IMR-90 (cell line): ENCODE results near the gene ZNF451. TPM values are rescaled to one million over a fixed set of nuclear protein-coding genes. Genes with fewer than 3 reads are reported as not detected.

ENCODE experiments used
- ATAC-seq: fragments of 200-7000 bp; cut with Tn5 transposase; 2 replicates; pipeline ENCODE4 v1.9.1; 2020; ENCODE audit warnings: low read depth, mild to moderate bottlenecking, moderate library complexity
- BruUV-seq: library from RNA; stranded (reverse); fragments of 400-500 nt; replicated peaks from 2 replicates; lab custom pipeline; 2021; lab: Mats Ljungman, UMichigan
- CTCF ChIA-PET: fragments of 300-600 bp; formaldehyde crosslinking; extraction: SDS; loops from one replicate; lab custom pipeline; 2021; ENCODE audit warnings: antibody characterized with exemption; lab: Yijun Ruan, JAX
- POLR2A ChIA-PET: fragments of 300-600 bp; sonication (Branson Sonifier 250); formaldehyde crosslinking; loops from one replicate; lab custom pipeline; 2022; ENCODE audit warnings: antibody characterized with exemption; ENCODE audit not compliant: unreplicated experiment; lab: Charles Lee
- DNase-seq: peaks from one replicate; pipeline ENCODE4 v3.0.0; 2013
- H2AFZ ChIP-seq: replicated peaks from 2 replicates; pipeline ENCODE3; 2013; ENCODE audit warnings: low read length, mild to moderate bottlenecking; ENCODE audit not compliant: poor library complexity
- H2AK5ac ChIP-seq: 2 replicates; pipeline ENCODE4 v1.6.1; 2013; ENCODE audit warnings: low read depth, low read length, inconsistent platforms
- H2AK9ac ChIP-seq: replicated peaks from 2 replicates; pipeline ENCODE3; 2013; ENCODE audit warnings: mild to moderate bottlenecking, low read depth, low read length, moderate library complexity; ENCODE audit not compliant: poor library complexity
- H2BK120ac ChIP-seq: 2 replicates; pipeline ENCODE4 v1.6.1; 2013; ENCODE audit warnings: low read depth, low read length, inconsistent platforms
- H2BK15ac ChIP-seq: 3 replicates; pipeline ENCODE4 v1.6.1; 2013; ENCODE audit warnings: low read depth, low read length, inconsistent platforms
- H2BK20ac ChIP-seq: 2 replicates; pipeline ENCODE4 v1.6.1; 2013; ENCODE audit warnings: low read depth, mild to moderate bottlenecking, inconsistent platforms, low read length, moderate library complexity
- H2BK5ac ChIP-seq: 2 replicates; pipeline ENCODE4 v1.6.1; 2013; ENCODE audit warnings: mild to moderate bottlenecking, low read depth, low read length, inconsistent platforms; ENCODE audit not compliant: poor library complexity, severe bottlenecking
- H3K14ac ChIP-seq: replicated peaks from 2 replicates; pipeline ENCODE4 v1.6.1; 2013; ENCODE audit warnings: low read depth, low read length, inconsistent platforms
- H3K18ac ChIP-seq: 2 replicates; pipeline ENCODE4 v1.6.1; 2013; ENCODE audit warnings: low read depth, low read length, control low read depth
- H3K23ac ChIP-seq: 2 replicates; pipeline ENCODE4 v1.6.1; 2013; ENCODE audit warnings: low read depth, low read length, inconsistent platforms
- H3K27ac ChIP-seq: 2 replicates; pipeline ENCODE4 v1.5.1; 2013; ENCODE audit warnings: mild to moderate bottlenecking, control low read depth, low read length; ENCODE audit not compliant: insufficient read depth
- H3K27me3 ChIP-seq: 2 replicates; pipeline ENCODE4 v1.6.1; 2013; ENCODE audit warnings: low read length; ENCODE audit not compliant: control insufficient read depth, insufficient read depth
- H3K36me3 ChIP-seq: 2 replicates; pipeline ENCODE4 v1.6.1; 2013; ENCODE audit warnings: low read length, mixed read lengths; ENCODE audit not compliant: control insufficient read depth, insufficient read depth
- H3K4ac ChIP-seq: 2 replicates; pipeline ENCODE4 v1.6.1; 2013; ENCODE audit warnings: low read depth, low read length, inconsistent platforms
- H3K4me1 ChIP-seq: 2 replicates; pipeline ENCODE4 v1.6.1; 2013; ENCODE audit warnings: low read length, mixed read lengths; ENCODE audit not compliant: control insufficient read depth, insufficient read depth
- H3K4me2 ChIP-seq: 2 replicates; pipeline ENCODE4 v1.6.1; 2013; ENCODE audit warnings: low read depth, mild to moderate bottlenecking, control low read depth, low read length, moderate library complexity
- H3K4me3 ChIP-seq: 2 replicates; pipeline ENCODE4 v1.5.1; 2013; ENCODE audit warnings: low read depth, mild to moderate bottlenecking, control low read depth, low read length, moderate library complexity; ENCODE audit not compliant: insufficient read depth
- H3K56ac ChIP-seq: 2 replicates; pipeline ENCODE4 v1.6.1; 2013; ENCODE audit warnings: low read length, inconsistent platforms; ENCODE audit not compliant: insufficient read depth; ENCODE audit errors: extremely low read depth
- H3K79me1 ChIP-seq, 2 experiments: 2 replicates each; pipeline ENCODE4 v1.6.1; 2013; ENCODE audit warnings: low read length in 2 of 2, inconsistent platforms in 1 of 2, low read depth in 1 of 2
- H3K9ac ChIP-seq: 2 replicates; pipeline ENCODE4 v1.6.1; 2013; ENCODE audit warnings: low read depth, low read length, control low read depth
- H3K9me1 ChIP-seq: 2 replicates; pipeline ENCODE4 v1.6.1; 2013; ENCODE audit warnings: low read length, inconsistent platforms; ENCODE audit not compliant: insufficient read depth
- H3K9me3 ChIP-seq: 2 replicates; pipeline ENCODE4 v1.6.1; 2013; ENCODE audit warnings: low read length; ENCODE audit not compliant: control insufficient read depth, insufficient read depth
- H4K20me1 ChIP-seq: 2 replicates; pipeline ENCODE4 v1.6.1; 2013; ENCODE audit warnings: low read length, inconsistent platforms; ENCODE audit not compliant: insufficient read depth
- H4K5ac ChIP-seq: 2 replicates; pipeline ENCODE4 v1.6.1; 2013; ENCODE audit warnings: mild to moderate bottlenecking, low read depth, low read length, control low read depth
- H4K8ac ChIP-seq, 2 experiments: 2 replicates each; pipeline ENCODE4 v1.6.1; 2013; ENCODE audit warnings: low read depth in 2 of 2, low read length in 2 of 2, control low read depth in 1 of 2, inconsistent platforms in 1 of 2
- H4K91ac ChIP-seq: 2 replicates; pipeline ENCODE4 v1.6.1; 2013; ENCODE audit warnings: low read depth, low read length, inconsistent platforms; ENCODE audit not compliant: insufficient read depth
- BHLHE40 ChIP-seq: fragments of 150-350 bp; IDR thresholded peaks from 2 replicates; pipeline ENCODE4 v1.6.1; 2016; ENCODE audit warnings: mild to moderate bottlenecking, low read depth, low read length
- CEBPB ChIP-seq: IDR thresholded peaks from 2 replicates; pipeline ENCODE4 v1.6.1; 2012; ENCODE audit warnings: low read depth, low read length, improper control_type of control experiment
- FOS ChIP-seq: fragments of 150-350 bp; IDR thresholded peaks from 2 replicates; pipeline ENCODE4 v1.6.1; 2016; ENCODE audit warnings: low read depth, low read length
- MAZ ChIP-seq: IDR thresholded peaks from 2 replicates; pipeline ENCODE4 v1.6.1; 2012; ENCODE audit warnings: low read depth, mild to moderate bottlenecking, low read length, improper control_type of control experiment, moderate library complexity, borderline replicate concordance
- NFE2L2 ChIP-seq: fragments of 150-350 bp; IDR thresholded peaks from 2 replicates; pipeline ENCODE4 v1.6.1; 2016; ENCODE audit warnings: low read depth, mild to moderate bottlenecking, low read length
- RAD21 ChIP-seq: IDR thresholded peaks from 2 replicates; pipeline ENCODE4 v1.6.1; 2012; ENCODE audit warnings: low read length, improper control_type of control experiment
- RCOR1 ChIP-seq: IDR thresholded peaks from 2 replicates; pipeline ENCODE4 v1.6.1; 2012; ENCODE audit warnings: mild to moderate bottlenecking, low read length, improper control_type of control experiment; ENCODE audit not compliant: insufficient replicate concordance
- RFX5 ChIP-seq: IDR thresholded peaks from 2 replicates; pipeline ENCODE4 v1.8.0; 2012; ENCODE audit warnings: low read depth, mild to moderate bottlenecking, low read length, moderate library complexity
- SMC3 ChIP-seq: fragments of 150-350 bp; IDR thresholded peaks from 2 replicates; pipeline ENCODE4 v1.6.1; 2016; ENCODE audit warnings: low read depth, mild to moderate bottlenecking, antibody characterized with exemption, low read length, moderate library complexity
- WGBS, 2 experiments: methylation state at CpG; one replicate each; pipeline versions ENCODE4 v1.1.5 to v1.1.7; 2013; ENCODE audit warnings: missing lambda C conversion rate in 2 of 2; ENCODE audit not compliant: insufficient read length in 1 of 2; ENCODE audit errors: extremely low coverage in 2 of 2; 5-methylcytosine and 5-hydroxymethylcytosine counted together
- dilution Hi-C: fragments of 300-500 bp; cut with HindIII; formaldehyde crosslinking; loops from one replicate; pipeline ENCODE4 v1.14.3; 2018; ENCODE audit warnings: low sequenced_read_pairs; ENCODE audit not compliant: unreplicated experiment
- in situ Hi-C: fragments of 300-500 bp; cut with MboI; formaldehyde crosslinking; loops from 3 replicates; pipeline ENCODE4 v1.14.3; 2019; ENCODE audit warnings: low sequenced_read_pairs, inconsistent platforms, mixed read lengths
- intact Hi-C: fragments of 100-400 bp; cut with micrococcal nuclease; formaldehyde crosslinking; loops from 2 replicates; pipeline ENCODE4 v1.10.0; 2022
- polyA plus RNA-seq, 3 experiments: library from polyadenylated mRNA; depleted of rRNA; stranded (reverse); fragments of >200 nt; gene quantifications; 2 replicates each; pipeline ENCODE4 v1.2.3, GENCODE V29; 2012; ENCODE audit warnings: low replicate concordance in 1 of 3
- total RNA-seq: library from RNA; depleted of rRNA; stranded (reverse); fragments of >200 nt; gene quantifications from 2 replicates; pipeline ENCODE4 v1.2.3, GENCODE V29; 2012
- TF ChIP-seq, protein P1 (sequence below): fragments of 150-350 bp; IDR thresholded peaks from 2 replicates; pipeline ENCODE4 v1.6.1; 2017; ENCODE audit warnings: mild to moderate bottlenecking, antibody characterized with exemption, low read length, low read depth
- TF ChIP-seq, protein P2 (sequence below): fragments of 150-350 bp; IDR thresholded peaks from 2 replicates; pipeline ENCODE4 v1.6.1; 2016; ENCODE audit warnings: low read depth, mild to moderate bottlenecking, low read length, moderate library complexity, borderline replicate concordance
- TF ChIP-seq, protein P3 (sequence below): conservative IDR thresholded peaks from 2 replicates; pipeline ENCODE4 v1.5.1; 2012; ENCODE audit warnings: mild to moderate bottlenecking, low read depth, low read length, improper control_type of control experiment

ZNF451 gene
- total and polyA plus RNA-seq, 2 of the 4 experiments (the other 2 are of a cell fraction): 10.0 to 48.6 TPM

DNA sequence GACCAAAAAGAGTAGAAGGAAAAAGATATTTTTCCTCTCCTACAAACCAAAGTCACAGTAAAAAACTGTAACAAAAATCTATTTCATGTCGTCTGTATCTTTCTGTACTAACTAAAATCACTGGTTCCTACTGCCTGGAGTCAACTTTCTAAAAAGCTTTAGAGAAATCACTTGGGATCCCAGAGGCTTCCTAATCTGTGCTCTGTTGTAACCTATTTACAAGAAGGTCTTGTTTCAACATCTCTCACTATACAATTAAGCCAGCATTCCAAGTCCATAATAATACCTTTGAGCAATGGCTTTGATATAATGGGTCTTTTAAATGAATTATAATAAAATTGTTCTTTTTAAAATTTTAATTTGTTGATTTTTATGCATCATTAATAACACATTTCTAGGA is 111.7 kb downstream of the ZNF451 start (continued):
- TF ChIP-seq, protein P1, sequence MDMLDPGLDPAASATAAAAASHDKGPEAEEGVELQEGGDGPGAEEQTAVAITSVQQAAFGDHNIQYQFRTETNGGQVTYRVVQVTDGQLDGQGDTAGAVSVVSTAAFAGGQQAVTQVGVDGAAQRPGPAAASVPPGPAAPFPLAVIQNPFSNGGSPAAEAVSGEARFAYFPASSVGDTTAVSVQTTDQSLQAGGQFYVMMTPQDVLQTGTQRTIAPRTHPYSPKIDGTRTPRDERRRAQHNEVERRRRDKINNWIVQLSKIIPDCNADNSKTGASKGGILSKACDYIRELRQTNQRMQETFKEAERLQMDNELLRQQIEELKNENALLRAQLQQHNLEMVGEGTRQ: no peak
- TF ChIP-seq FOS: no peak

- Histone ChIP-seq H2AFZ (no peak overlapping the region), H2BK5ac (no peak overlapping the region), H3K4ac (no peak overlapping the region), H4K91ac (no peak overlapping the region), H2BK15ac (no peak overlapping the region), H3K27me3 (no peaks in the 10 kb centered on the region), H4K5ac (no peak overlapping the region), H3K9me1 (peaks cover 11% of the 10 kb centered on the region), H3K18ac (no peak overlapping the region), H2AK9ac (no peak overlapping the region), H3K4me3 (no peak overlapping the region), H3K36me3 (peaks cover 6% of the 10 kb centered on the region), H3K4me2 (no peak overlapping the region), H4K20me1 (peaks cover 22% of the 10 kb centered on the region; the same call in 1 of the 2 replicates), H4K8ac (no peak overlapping the region), H3K9ac (no peak overlapping the region), H2BK20ac (no peak overlapping the region), H3K79me1 (peaks cover 30 to 66% of the 10 kb centered on the region in 2 experiments), H3K14ac (peak overlapping the region; percentile 3; the same call in 1 of the 2 replicates), H3K9me3 (no peaks in the 10 kb centered on the region), H2AK5ac (no peak overlapping the region), H3K23ac (no peak overlapping the region), H3K27ac (no peak overlapping the region), H2BK120ac (no peak overlapping the region), H3K56ac (no peak overlapping the region), H3K4me1 (peaks cover 12% of the 10 kb centered on the region)
- in situ Hi-C loops (no loop called here), dilution Hi-C loops (no loop called here), intact Hi-C loops (no loop called here)
- CTCF ChIA-PET: interaction anchor here (0.6 to 2.0 kb wide), 2 partner anchors 16 to 290 kb away, joined by 3 to 6 read pairs; partner anchors contain the start of gene RAB23
- WGBS, 2 experiments: 100% methylated on average over 6 of the region's 7 CpGs; no CpG with 5 or more reads in 1 of the 2 experiments
- BruUV-seq: no TSS peak
- no peak for TF ChIP-seq BHLHE40
- no peak for TF ChIP-seq MAZ
- TF ChIP-seq RFX5: no peak
- TF ChIP-seq RAD21: no peak
- TF ChIP-seq SMC3: no peak
- TF ChIP-seq RCOR1: no peak
- TF ChIP-seq, protein P2, sequence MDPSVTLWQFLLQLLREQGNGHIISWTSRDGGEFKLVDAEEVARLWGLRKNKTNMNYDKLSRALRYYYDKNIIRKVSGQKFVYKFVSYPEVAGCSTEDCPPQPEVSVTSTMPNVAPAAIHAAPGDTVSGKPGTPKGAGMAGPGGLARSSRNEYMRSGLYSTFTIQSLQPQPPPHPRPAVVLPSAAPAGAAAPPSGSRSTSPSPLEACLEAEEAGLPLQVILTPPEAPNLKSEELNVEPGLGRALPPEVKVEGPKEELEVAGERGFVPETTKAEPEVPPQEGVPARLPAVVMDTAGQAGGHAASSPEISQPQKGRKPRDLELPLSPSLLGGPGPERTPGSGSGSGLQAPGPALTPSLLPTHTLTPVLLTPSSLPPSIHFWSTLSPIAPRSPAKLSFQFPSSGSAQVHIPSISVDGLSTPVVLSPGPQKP: no peak
- TF ChIP-seq CEBPB: no peak
- no peak for TF ChIP-seq NFE2L2
- TF ChIP-seq, protein P3, sequence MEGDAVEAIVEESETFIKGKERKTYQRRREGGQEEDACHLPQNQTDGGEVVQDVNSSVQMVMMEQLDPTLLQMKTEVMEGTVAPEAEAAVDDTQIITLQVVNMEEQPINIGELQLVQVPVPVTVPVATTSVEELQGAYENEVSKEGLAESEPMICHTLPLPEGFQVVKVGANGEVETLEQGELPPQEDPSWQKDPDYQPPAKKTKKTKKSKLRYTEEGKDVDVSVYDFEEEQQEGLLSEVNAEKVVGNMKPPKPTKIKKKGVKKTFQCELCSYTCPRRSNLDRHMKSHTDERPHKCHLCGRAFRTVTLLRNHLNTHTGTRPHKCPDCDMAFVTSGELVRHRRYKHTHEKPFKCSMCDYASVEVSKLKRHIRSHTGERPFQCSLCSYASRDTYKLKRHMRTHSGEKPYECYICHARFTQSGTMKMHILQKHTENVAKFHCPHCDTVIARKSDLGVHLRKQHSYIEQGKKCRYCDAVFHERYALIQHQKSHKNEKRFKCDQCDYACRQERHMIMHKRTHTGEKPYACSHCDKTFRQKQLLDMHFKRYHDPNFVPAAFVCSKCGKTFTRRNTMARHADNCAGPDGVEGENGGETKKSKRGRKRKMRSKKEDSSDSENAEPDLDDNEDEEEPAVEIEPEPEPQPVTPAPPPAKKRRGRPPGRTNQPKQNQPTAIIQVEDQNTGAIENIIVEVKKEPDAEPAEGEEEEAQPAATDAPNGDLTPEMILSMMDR: no peak
- POLR2A ChIA-PET: no interaction called here
- ATAC-seq (peak; percentile 36), DNase-seq (no peak)
Measured at GRCh38 chr6:57205550-57206328, 115.8 kb downstream of the ZNF451 start.
